Ectodermal cell (in vitro differentiated cells): Measurements from ENCODE around the gene ARF5.

Source experiments
- H3K27ac ChIP-seq: 2 replicates; pipeline ENCODE4 v1.7.0; 2013; ENCODE audit warnings: mild to moderate bottlenecking, low read depth, low read length; ENCODE audit not compliant: insufficient read depth, poor library complexity, severe bottlenecking
- H3K27me3 ChIP-seq: 2 replicates; pipeline ENCODE4 v1.7.0; 2013; ENCODE audit warnings: mild to moderate bottlenecking, low read length; ENCODE audit not compliant: insufficient read depth, control insufficient read depth, poor library complexity, severe bottlenecking
- H3K36me3 ChIP-seq: one replicate; pipeline ENCODE4 v1.7.0; 2013; ENCODE audit warnings: low read length; ENCODE audit not compliant: control insufficient read depth, insufficient read depth
- H3K4me1 ChIP-seq: one replicate; pipeline ENCODE4 v1.7.0; 2013; ENCODE audit warnings: low read length; ENCODE audit not compliant: control insufficient read depth, insufficient read depth
- H3K4me3 ChIP-seq: 2 replicates; pipeline ENCODE4 v1.7.0; 2013; ENCODE audit warnings: low read depth, low read length, control low read depth; ENCODE audit not compliant: insufficient read depth
- H3K9me3 ChIP-seq: 2 replicates; pipeline ENCODE4 v1.7.0; 2013; ENCODE audit warnings: mild to moderate bottlenecking, low read length, moderate library complexity; ENCODE audit not compliant: control insufficient read depth
- WGBS, 2 experiments: methylation state at CpG; one replicate each; pipeline ENCODE4 v1.1.7; 2013; ENCODE audit warnings: missing lambda C conversion rate in 2 of 2; 5-methylcytosine and 5-hydroxymethylcytosine counted together

The ARF5 gene

GRCh38 chr7:127600885-127601284, 12.7 kb downstream of the ARF5 start:
- no peak overlapping the region for H3K27ac ChIP-seq
- no peak overlapping the region for H3K4me3 ChIP-seq
- no peaks in the 10 kb centered on the region for H3K36me3 ChIP-seq
- H3K4me1 ChIP-seq: no peaks in the 10 kb centered on the region
- H3K9me3 ChIP-seq: no peaks in the 10 kb centered on the region
- WGBS, 2 experiments: 78 to 85% methylated on average over 3 of the region's 3 CpGs
- H3K27me3 ChIP-seq: no peaks in the 10 kb centered on the region

GRCh38 chr7:127608446-127608845, 20.2 kb downstream of the ARF5 start:
- no peaks in the 10 kb centered on the region for H3K4me1 ChIP-seq
- H3K27me3 ChIP-seq: no peaks in the 10 kb centered on the region
- 90 to 91% methylated on average over 4 to 6 of the region's 6 CpGs for WGBS, 2 experiments
- H3K36me3 ChIP-seq: no peaks in the 10 kb centered on the region
- H3K4me3 ChIP-seq: no peak overlapping the region
- no peaks in the 10 kb centered on the region for H3K9me3 ChIP-seq
- H3K27ac ChIP-seq: no peak overlapping the region

GRCh38 chr7:127609297-127609696, 21.1 kb downstream of the ARF5 start:
- Histone ChIP-seq H3K4me1 (no peaks in the 10 kb centered on the region), H3K9me3 (no peaks in the 10 kb centered on the region), H3K36me3 (no peaks in the 10 kb centered on the region), H3K4me3 (no peak overlapping the region), H3K27me3 (no peaks in the 10 kb centered on the region), H3K27ac (no peak overlapping the region)
- 88 to 91% methylated on average over 6 of the region's 6 CpGs for WGBS, 2 experiments

- Histone ChIP-seq H3K9me3 (no peaks in the 10 kb centered on the region), H3K4me3 (no peak overlapping the region), H3K27me3 (peaks cover 10% of the 10 kb centered on the region), H3K4me1 (no peaks in the 10 kb centered on the region), H3K27ac (no peak overlapping the region), H3K36me3 (no peaks in the 10 kb centered on the region)
- WGBS, 2 experiments: 88 to 89% methylated on average over 1 of the region's 1 CpG
Measured at GRCh38 chr7:127612263-127612662, 24.1 kb downstream of the ARF5 start.

GRCh38 chr7:127616724-127617123, 28.5 kb downstream of the ARF5 start:
- H3K27me3 ChIP-seq: peaks cover 41% of the 10 kb centered on the region

GRCh38 chr7:127618042-127618441, 29.8 kb downstream of the ARF5 start, which contains the start of gene PAX4:
Gene PAX4 (minus strand): TSS chr7:127618142. CDS start chr7:127615928, 2,214 bp downstream.
- Histone ChIP-seq H3K27me3 (peaks cover 43% of the 10 kb centered on the region), H3K4me3 (no peak within 1 kb of the TSS), H3K27ac (no peak within 1 kb of the TSS), H3K9me3 (no peaks in the 10 kb centered on the region), H3K4me1 (peaks cover 3% of the 10 kb centered on the region), H3K36me3 (no peaks in the 10 kb centered on the region)
- 63 to 69% methylated on average over 2 of the region's 2 CpGs for WGBS, 2 experiments

More at GRCh38 chr7:127616724-127617123, 28.5 kb downstream of the ARF5 start:
- no peaks in the 10 kb centered on the region for H3K36me3 ChIP-seq
- H3K9me3 ChIP-seq: no peaks in the 10 kb centered on the region
- no peak overlapping the region for H3K4me3 ChIP-seq
- H3K27ac ChIP-seq: no peak overlapping the region
- peaks cover 3% of the 10 kb centered on the region for H3K4me1 ChIP-seq
- WGBS, 2 experiments: 91 to 97% methylated on average over 5 of the region's 5 CpGs

GRCh38 chr7:127618775-127619174, 30.6 kb downstream of the ARF5 start:
- Histone ChIP-seq H3K27me3 (peaks cover 43% of the 10 kb centered on the region), H3K9me3 (no peaks in the 10 kb centered on the region), H3K4me3 (no peak overlapping the region), H3K36me3 (no peaks in the 10 kb centered on the region), H3K4me1 (peaks cover 3% of the 10 kb centered on the region), H3K27ac (no peak overlapping the region)
- WGBS, 2 experiments: 85 to 95% methylated on average over 1 of the region's 1 CpG

DNA sequence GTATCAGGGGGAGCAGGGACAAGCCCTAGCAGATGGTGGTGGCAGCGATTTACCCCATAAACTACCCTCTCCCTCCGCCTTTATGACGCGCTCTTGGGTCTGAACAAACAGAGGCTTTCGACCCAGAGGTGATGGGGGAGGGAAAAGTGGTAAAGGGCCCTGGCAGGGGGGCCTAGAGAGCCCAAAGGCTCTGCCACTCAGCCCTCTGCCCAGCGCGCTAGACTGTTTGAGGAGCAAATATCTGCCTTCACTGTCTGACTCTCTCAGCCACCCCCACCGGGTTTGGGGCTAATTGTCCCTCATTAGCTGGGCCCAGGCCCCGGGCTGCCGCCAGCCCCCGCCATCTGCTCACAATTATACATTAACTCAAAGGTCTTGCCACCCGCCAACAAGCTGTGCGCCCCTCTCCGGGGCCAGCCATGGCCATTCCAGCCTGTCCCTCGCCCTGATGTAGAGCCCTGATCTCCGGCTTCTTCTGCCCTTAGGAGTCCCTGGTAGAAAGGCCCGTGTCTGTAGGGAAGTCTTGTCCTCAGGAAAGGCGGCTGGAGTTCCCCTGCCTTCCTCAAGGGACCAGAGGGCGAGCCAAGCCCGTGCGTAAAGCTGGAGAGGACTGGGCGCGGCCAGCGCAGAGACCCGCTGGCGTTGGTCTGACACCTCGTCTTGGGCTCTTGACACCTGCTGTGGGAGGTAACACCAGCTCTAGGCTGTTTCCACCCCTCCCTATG, 31.6 kb downstream of the ARF5 start:
- H3K27me3 ChIP-seq: peaks cover 43% of the 10 kb centered on the region

DNA sequence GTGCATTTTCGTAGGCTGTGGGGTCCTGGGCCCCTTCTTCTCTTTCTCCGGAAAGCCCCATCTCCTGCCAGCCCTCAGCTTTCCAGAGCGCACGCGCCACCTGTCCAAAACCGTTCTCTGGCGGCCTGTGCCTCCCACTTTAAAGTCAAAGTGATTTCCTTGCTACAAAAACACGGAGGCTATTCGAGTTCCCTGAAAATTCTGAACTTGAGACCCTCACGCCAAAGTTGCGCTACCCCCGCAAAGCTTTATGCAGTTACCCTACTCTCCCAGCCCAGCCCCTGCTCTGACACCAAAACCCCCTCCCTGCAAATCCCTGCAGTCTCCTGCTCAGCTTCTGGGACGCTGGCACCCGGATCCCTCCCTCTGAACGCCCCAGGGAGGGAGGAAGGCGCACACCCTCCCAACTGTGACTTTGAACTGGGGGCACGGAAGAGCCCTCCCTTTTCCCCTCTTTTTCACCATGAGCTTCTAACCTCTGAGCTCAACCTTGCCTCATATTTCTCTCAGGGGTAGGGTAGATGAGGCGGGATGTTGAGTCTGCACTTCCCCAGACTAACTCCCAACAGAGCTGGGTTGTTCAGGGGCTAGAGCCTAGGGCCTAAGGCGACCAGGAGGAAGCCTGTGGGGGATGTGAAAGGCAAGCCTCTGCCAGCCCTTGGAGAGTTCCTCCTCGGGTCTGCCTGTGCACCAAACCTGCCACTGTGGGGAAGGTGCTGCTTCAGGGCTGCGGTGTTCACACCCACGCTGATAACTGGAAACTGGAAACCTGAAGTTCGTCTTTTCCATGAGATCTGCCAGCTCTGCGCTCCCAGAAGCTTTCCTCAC, 32.4 kb downstream of the ARF5 start:
- Histone ChIP-seq H3K27me3 (peaks cover 43% of the 10 kb centered on the region), H3K9me3 (no peaks in the 10 kb centered on the region), H3K27ac (no peak overlapping the region), H3K4me1 (peaks cover 3% of the 10 kb centered on the region), H3K36me3 (no peaks in the 10 kb centered on the region), H3K4me3 (peak overlapping the region; percentile 36)
- WGBS, 2 experiments: 7 to 10% methylated on average over 24 of the region's 24 CpGs

More for the DNA sequence above, 31.6 kb downstream of the ARF5 start:
- Histone ChIP-seq H3K9me3 (no peaks in the 10 kb centered on the region), H3K27ac (no peak overlapping the region), H3K36me3 (no peaks in the 10 kb centered on the region), H3K4me3 (peak overlapping the region; percentile 36), H3K4me1 (peaks cover 3% of the 10 kb centered on the region)
- WGBS, 2 experiments: 27 to 31% methylated on average over 24 to 27 of the region's 27 CpGs

DNA sequence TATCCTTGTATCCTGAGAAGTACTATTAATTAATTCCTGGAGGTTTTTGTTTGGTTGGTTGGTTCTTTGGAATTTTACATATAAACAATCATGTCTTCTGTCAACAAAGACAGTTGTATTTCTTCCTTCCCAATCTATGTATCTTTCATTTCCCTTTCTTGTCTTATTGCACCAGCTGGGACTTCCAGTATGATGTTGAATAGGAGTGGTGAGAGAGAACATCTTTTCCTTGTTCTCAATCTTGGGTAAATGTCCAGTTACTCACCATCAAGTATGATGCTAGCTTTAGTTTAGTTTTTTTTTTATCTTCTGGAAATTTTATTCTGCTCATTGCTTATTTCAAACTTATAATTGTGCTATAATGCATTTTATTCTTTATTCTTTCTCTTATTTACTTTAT, 37.1 kb downstream of the ARF5 start:
- H3K4me3 ChIP-seq: no peak overlapping the region
- peaks cover 14% of the 10 kb centered on the region for H3K27me3 ChIP-seq
- H3K9me3 ChIP-seq: no peaks in the 10 kb centered on the region
- no peaks in the 10 kb centered on the region for H3K36me3 ChIP-seq
- no peak overlapping the region for H3K27ac ChIP-seq
- H3K4me1 ChIP-seq: no peaks in the 10 kb centered on the region
